Activated naive CD4-positive, alpha-beta T cell treated with anti-CD3 and anti-CD28 coated beads, Interleukin-2, amount 50 U/mL, for 24 hours (primary cell): ENCODE data around the gene BUB1.
A peak's percentile ranks its signal among the peaks of the same experiment; 100 is the strongest.

Experiments
- H3K27ac Mint-ChIP-seq: one replicate; pipeline ENCODE4 v1.8.0; 2021; ENCODE audit warnings: mild to moderate bottlenecking, mixed read lengths
- H3K27me3 Mint-ChIP-seq: one replicate; pipeline ENCODE4 v1.8.0; 2021; ENCODE audit warnings: mixed read lengths
- H3K36me3 Mint-ChIP-seq: one replicate; pipeline ENCODE4 v1.8.0; 2021; ENCODE audit warnings: mixed read lengths
- H3K4me1 Mint-ChIP-seq: one replicate; pipeline ENCODE4 v1.8.0; 2021; ENCODE audit warnings: mixed read lengths
- H3K4me3 Mint-ChIP-seq: one replicate; pipeline ENCODE4 v1.8.0; 2021; ENCODE audit warnings: mild to moderate bottlenecking, mixed read lengths
- H3K9me3 Mint-ChIP-seq: one replicate; pipeline ENCODE4 v1.8.0; 2021; ENCODE audit warnings: mixed read lengths

The BUB1 gene

GRCh38 chr2:110675679-110676078 lies 2.2 kb downstream of the BUB1 start:
- no peaks in the 10 kb centered on the region for H3K9me3 Mint-ChIP-seq
- no peak overlapping the region for H3K4me3 Mint-ChIP-seq
- H3K36me3 Mint-ChIP-seq = no peaks in the 10 kb centered on the region
- H3K27me3 Mint-ChIP-seq = no peaks in the 10 kb centered on the region
- peaks cover 16% of the 10 kb centered on the region for H3K4me1 Mint-ChIP-seq
- no peak overlapping the region for H3K27ac Mint-ChIP-seq

GRCh38 chr2:110674620-110675555 lies 3.0 kb downstream of the BUB1 start:
- H3K27me3 Mint-ChIP-seq = no peaks in the 10 kb centered on the region
- peak overlapping the region; percentile 2 for H3K27ac Mint-ChIP-seq
- no peaks in the 10 kb centered on the region for H3K36me3 Mint-ChIP-seq
- H3K4me3 Mint-ChIP-seq = no peak overlapping the region
- H3K9me3 Mint-ChIP-seq = no peaks in the 10 kb centered on the region
- H3K4me1 Mint-ChIP-seq = peaks cover 16% of the 10 kb centered on the region

GRCh38 chr2:110673201-110673600 lies 4.7 kb downstream of the BUB1 start:
- Mint-ChIP-seq H3K36me3 (peaks cover 3% of the 10 kb centered on the region), H3K27me3 (no peaks in the 10 kb centered on the region), H3K4me1 (peaks cover 11% of the 10 kb centered on the region), H3K9me3 (no peaks in the 10 kb centered on the region), H3K4me3 (no peak overlapping the region), H3K27ac (no peak overlapping the region)

GRCh38 chr2:110670826-110671225 lies 7.0 kb downstream of the BUB1 start:
- no peak overlapping the region for H3K27ac Mint-ChIP-seq
- no peaks in the 10 kb centered on the region for H3K9me3 Mint-ChIP-seq
- peaks cover 4% of the 10 kb centered on the region for H3K36me3 Mint-ChIP-seq
- no peaks in the 10 kb centered on the region for H3K27me3 Mint-ChIP-seq
- H3K4me1 Mint-ChIP-seq = peaks cover 9% of the 10 kb centered on the region
- H3K4me3 Mint-ChIP-seq = no peak overlapping the region

GRCh38 chr2:110669079-110669478 lies 8.8 kb downstream of the BUB1 start:
- Mint-ChIP-seq H3K9me3 (no peaks in the 10 kb centered on the region), H3K4me3 (no peak overlapping the region), H3K4me1 (peaks cover 5% of the 10 kb centered on the region), H3K36me3 (peaks cover 4% of the 10 kb centered on the region), H3K27ac (peak overlapping the region; percentile 39), H3K27me3 (no peaks in the 10 kb centered on the region)

- H3K27me3 Mint-ChIP-seq = no peaks in the 10 kb centered on the region
- no peak overlapping the region for H3K4me3 Mint-ChIP-seq
- peaks cover 4% of the 10 kb centered on the region for H3K36me3 Mint-ChIP-seq
- H3K27ac Mint-ChIP-seq = no peak overlapping the region
- no peaks in the 10 kb centered on the region for H3K9me3 Mint-ChIP-seq
- H3K4me1 Mint-ChIP-seq = peaks cover 5% of the 10 kb centered on the region
Measured at GRCh38 chr2:110667071-110667470, 10.8 kb downstream of the BUB1 start.

- Mint-ChIP-seq H3K4me3 (no peak overlapping the region), H3K27ac (no peak overlapping the region), H3K4me1 (peaks cover 4% of the 10 kb centered on the region), H3K9me3 (no peaks in the 10 kb centered on the region), H3K36me3 (peaks cover 6% of the 10 kb centered on the region), H3K27me3 (no peaks in the 10 kb centered on the region)
Measured at GRCh38 chr2:110664135-110664534, 13.7 kb downstream of the BUB1 start.

GRCh38 chr2:110662560-110662959 lies 15.3 kb downstream of the BUB1 start:
- no peaks in the 10 kb centered on the region for H3K9me3 Mint-ChIP-seq
- no peak overlapping the region for H3K4me3 Mint-ChIP-seq
- no peak overlapping the region for H3K27ac Mint-ChIP-seq
- H3K4me1 Mint-ChIP-seq = no peaks in the 10 kb centered on the region
- no peaks in the 10 kb centered on the region for H3K27me3 Mint-ChIP-seq
- peaks cover 7% of the 10 kb centered on the region for H3K36me3 Mint-ChIP-seq

GRCh38 chr2:110660558-110660957 lies 17.3 kb downstream of the BUB1 start:
- Mint-ChIP-seq H3K27me3 (no peaks in the 10 kb centered on the region), H3K36me3 (peaks cover 8% of the 10 kb centered on the region), H3K4me1 (no peaks in the 10 kb centered on the region), H3K27ac (no peak overlapping the region), H3K9me3 (no peaks in the 10 kb centered on the region), H3K4me3 (no peak overlapping the region)

GRCh38 chr2:110659248-110659647 lies 18.6 kb downstream of the BUB1 start:
- peak overlapping the region; percentile 48 for H3K27ac Mint-ChIP-seq
- H3K36me3 Mint-ChIP-seq = peaks cover 10% of the 10 kb centered on the region

GRCh38 chr2:110657724-110658305 lies 20.0 kb downstream of the BUB1 start:
- Mint-ChIP-seq H3K4me1 (no peaks in the 10 kb centered on the region), H3K9me3 (no peaks in the 10 kb centered on the region), H3K36me3 (peaks cover 13% of the 10 kb centered on the region), H3K4me3 (no peak overlapping the region), H3K27ac (peak overlapping the region; percentile 2), H3K27me3 (no peaks in the 10 kb centered on the region)

More at GRCh38 chr2:110659248-110659647, 18.6 kb downstream of the BUB1 start:
- no peak overlapping the region for H3K4me3 Mint-ChIP-seq
- H3K9me3 Mint-ChIP-seq = no peaks in the 10 kb centered on the region
- no peaks in the 10 kb centered on the region for H3K27me3 Mint-ChIP-seq
- H3K4me1 Mint-ChIP-seq = no peaks in the 10 kb centered on the region

- H3K27me3 Mint-ChIP-seq = no peaks in the 10 kb centered on the region
- no peaks in the 10 kb centered on the region for H3K9me3 Mint-ChIP-seq
- no peaks in the 10 kb centered on the region for H3K4me1 Mint-ChIP-seq
- H3K36me3 Mint-ChIP-seq = peaks cover 13% of the 10 kb centered on the region
- no peak overlapping the region for H3K4me3 Mint-ChIP-seq
- H3K27ac Mint-ChIP-seq = no peak overlapping the region
Measured at GRCh38 chr2:110655701-110656100, 22.2 kb downstream of the BUB1 start.

GRCh38 chr2:110653861-110654260 lies 24.0 kb downstream of the BUB1 start:
- Mint-ChIP-seq H3K36me3 (peaks cover 12% of the 10 kb centered on the region), H3K27ac (no peak overlapping the region), H3K27me3 (no peaks in the 10 kb centered on the region), H3K9me3 (no peaks in the 10 kb centered on the region), H3K4me3 (no peak overlapping the region), H3K4me1 (no peaks in the 10 kb centered on the region)

GRCh38 chr2:110650346-110650745 lies 27.5 kb downstream of the BUB1 start:
- H3K4me3 Mint-ChIP-seq = no peak overlapping the region
- no peaks in the 10 kb centered on the region for H3K27me3 Mint-ChIP-seq
- peaks cover 7% of the 10 kb centered on the region for H3K36me3 Mint-ChIP-seq

GRCh38 chr2:110647777-110648176 lies 30.1 kb downstream of the BUB1 start:
- H3K4me1 Mint-ChIP-seq = no peaks in the 10 kb centered on the region
- H3K9me3 Mint-ChIP-seq = no peaks in the 10 kb centered on the region
- peaks cover 2% of the 10 kb centered on the region for H3K36me3 Mint-ChIP-seq
- no peak overlapping the region for H3K27ac Mint-ChIP-seq
- no peaks in the 10 kb centered on the region for H3K27me3 Mint-ChIP-seq
- H3K4me3 Mint-ChIP-seq = no peak overlapping the region

More at GRCh38 chr2:110650346-110650745, 27.5 kb downstream of the BUB1 start:
- H3K27ac Mint-ChIP-seq = no peak overlapping the region
- H3K9me3 Mint-ChIP-seq = no peaks in the 10 kb centered on the region
- no peaks in the 10 kb centered on the region for H3K4me1 Mint-ChIP-seq

- H3K4me1 Mint-ChIP-seq = no peaks in the 10 kb centered on the region
- H3K27me3 Mint-ChIP-seq = no peaks in the 10 kb centered on the region
- H3K4me3 Mint-ChIP-seq = no peak overlapping the region
- no peak overlapping the region for H3K27ac Mint-ChIP-seq
- no peaks in the 10 kb centered on the region for H3K9me3 Mint-ChIP-seq
- H3K36me3 Mint-ChIP-seq = peaks cover 2% of the 10 kb centered on the region
Measured at GRCh38 chr2:110645616-110646015, 32.2 kb downstream of the BUB1 start.
